ENCODE measurements around the gene PATL2.
"Not testable (repeated sequence)": the region's sequence is repeated elsewhere in the genome, so short reads cannot be mapped to it uniquely, and the experiment has no call there.

PATL2 gene

GRCh38 chr15:44713006-44713966 lies 2.2 kb upstream of the PATL2 start:
- no peaks in the 10 kb centered on the region for H3K27me3 Mint-ChIP-seq
- no peak for ATAC-seq (replicated peaks)
- H3K9me3 Mint-ChIP-seq = no peaks in the 10 kb centered on the region
- no peak for DNase-seq
- H3K4me3 Mint-ChIP-seq = peak overlapping the region; percentile 99
- H3K36me3 Mint-ChIP-seq = peaks cover 65 to 73% of the 10 kb centered on the region in 2 donors
- peak overlapping the region; percentile 100 for H3K27ac Mint-ChIP-seq
- peaks cover 29 to 75% of the 10 kb centered on the region in 2 donors for H3K4me1 Mint-ChIP-seq

GRCh38 chr15:44712346-44713005 lies 1.4 kb upstream of the PATL2 start:
- Mint-ChIP-seq H3K9me3 (no peaks in the 10 kb centered on the region), H3K4me1 (peaks cover 29 to 74% of the 10 kb centered on the region in 2 donors), H3K4me3 (peak overlapping the region; percentile 99), H3K27ac (peak overlapping the region; percentile 100), H3K27me3 (no peaks in the 10 kb centered on the region), H3K36me3 (peaks cover 65 to 71% of the 10 kb centered on the region in 2 donors)
- ATAC-seq (replicated peaks) (peak; percentile 34 to 43), DNase-seq (peak; percentile 57)

GRCh38 chr15:44711743-44712345 lies 721 bp upstream of the PATL2 start:
- H3K4me1 Mint-ChIP-seq = peaks cover 27 to 74% of the 10 kb centered on the region in 2 donors
- no peaks in the 10 kb centered on the region for H3K9me3 Mint-ChIP-seq
- no peaks in the 10 kb centered on the region for H3K27me3 Mint-ChIP-seq
- peaks cover 65 to 73% of the 10 kb centered on the region in 2 donors for H3K36me3 Mint-ChIP-seq
- H3K27ac Mint-ChIP-seq = peak overlapping the region; percentile 100
- H3K4me3 Mint-ChIP-seq = peak overlapping the region; percentile 99
- ATAC-seq (replicated peaks) (peak; percentile 48 to 50), DNase-seq (peak; percentile 46)

GRCh38 chr15:44710236-44711095 lies 657 bp downstream of the PATL2 start:
- Mint-ChIP-seq H3K9me3 (no peaks in the 10 kb centered on the region), H3K4me3 (peak overlapping the region; percentile 99), H3K36me3 (peaks cover 54 to 64% of the 10 kb centered on the region in 2 donors), H3K27me3 (no peaks in the 10 kb centered on the region), H3K27ac (peak overlapping the region; percentile 100), H3K4me1 (peaks cover 19 to 62% of the 10 kb centered on the region in 2 donors)
- DNase-seq (peak; percentile 73), ATAC-seq (replicated peaks) (peak; percentile 41 to 46)

- Mint-ChIP-seq H3K4me1 (peaks cover 5 to 32% of the 10 kb centered on the region in 2 donors), H3K4me3 (no peak overlapping the region), H3K27ac (no peak overlapping the region), H3K27me3 (no peaks in the 10 kb centered on the region), H3K9me3 (peaks cover 6% of the 10 kb centered on the region in 2 donors), H3K36me3 (peaks cover 27 to 45% of the 10 kb centered on the region in 2 donors)
- ATAC-seq (replicated peaks) (no peak), DNase-seq (no peak)
Observed at GRCh38 chr15:44706946-44707636, 4.0 kb downstream of the PATL2 start.

- DNase-seq (no peak), ATAC-seq (replicated peaks) (no peak)
- Mint-ChIP-seq H3K9me3 (peaks cover 6 to 10% of the 10 kb centered on the region in 2 donors), H3K27me3 (no peaks in the 10 kb centered on the region), H3K4me3 (no peak overlapping the region), H3K27ac (no peak overlapping the region), H3K36me3 (peaks cover 20 to 38% of the 10 kb centered on the region in 2 donors), H3K4me1 (peaks cover 2 to 28% of the 10 kb centered on the region in 2 donors)
Observed at GRCh38 chr15:44706401-44706800, 4.7 kb downstream of the PATL2 start.

- Mint-ChIP-seq H3K27ac (no peak overlapping the region), H3K27me3 (no peaks in the 10 kb centered on the region), H3K4me3 (no peak overlapping the region), H3K4me1 (peaks cover 3 to 28% of the 10 kb centered on the region in 2 donors), H3K36me3 (peaks cover 16 to 34% of the 10 kb centered on the region in 2 donors), H3K9me3 (peaks cover 6 to 10% of the 10 kb centered on the region in 2 donors)
- DNase-seq (no peak), ATAC-seq (replicated peaks) (no peak)
Observed at GRCh38 chr15:44705986-44706385, 5.1 kb downstream of the PATL2 start.

- not testable (repeated sequence) for H3K4me1 Mint-ChIP-seq, DNase-seq, H3K27me3 Mint-ChIP-seq, H3K4me3 Mint-ChIP-seq, H3K27ac Mint-ChIP-seq
- ATAC-seq (replicated peaks) = peak; percentile 66 to 86
- Mint-ChIP-seq H3K9me3 (peaks cover 6 to 18% of the 10 kb centered on the region in 2 donors), H3K36me3 (peaks cover 5 to 19% of the 10 kb centered on the region in 2 donors)
Observed at GRCh38 chr15:44700676-44701075, 10.4 kb downstream of the PATL2 start.

- ATAC-seq (replicated peaks) (no peak), DNase-seq (no peak)
- no peaks in the 10 kb centered on the region for H3K27me3 Mint-ChIP-seq
- no peak overlapping the region for H3K4me3 Mint-ChIP-seq
- H3K27ac Mint-ChIP-seq = no peak overlapping the region
- peaks cover 8 to 9% of the 10 kb centered on the region in 2 donors for H3K4me1 Mint-ChIP-seq
- peaks cover 3 to 9% of the 10 kb centered on the region in 2 donors for H3K36me3 Mint-ChIP-seq
- peaks cover 3 to 16% of the 10 kb centered on the region in 2 donors for H3K9me3 Mint-ChIP-seq
Observed at GRCh38 chr15:44698641-44699040, 12.5 kb downstream of the PATL2 start.

GRCh38 chr15:44697014-44697413 lies 14.1 kb downstream of the PATL2 start:
- no peak overlapping the region for H3K4me3 Mint-ChIP-seq
- DNase-seq (no peak), ATAC-seq (replicated peaks) (no peak)
- peak overlapping the region; percentile 31 for H3K27ac Mint-ChIP-seq
- H3K9me3 Mint-ChIP-seq = peaks cover 0 to 11% of the 10 kb centered on the region in 2 donors
- no peaks in the 10 kb centered on the region for H3K27me3 Mint-ChIP-seq
- H3K4me1 Mint-ChIP-seq = peaks cover 8 to 9% of the 10 kb centered on the region in 2 donors
- peaks cover 3 to 5% of the 10 kb centered on the region in 2 donors for H3K36me3 Mint-ChIP-seq

GRCh38 chr15:44695294-44695693 lies 15.8 kb downstream of the PATL2 start:
- no peak overlapping the region for H3K27ac Mint-ChIP-seq
- no peak for ATAC-seq (replicated peaks)

GRCh38 chr15:44694416-44694815 lies 16.7 kb downstream of the PATL2 start:
- Mint-ChIP-seq H3K36me3 (no peaks in the 10 kb centered on the region), H3K4me3 (no peak overlapping the region), H3K27me3 (no peaks in the 10 kb centered on the region), H3K27ac (no peak overlapping the region), H3K4me1 (peaks cover 0 to 3% of the 10 kb centered on the region in 2 donors), H3K9me3 (no peaks in the 10 kb centered on the region)
- DNase-seq = no peak
- no peak for ATAC-seq (replicated peaks)

More at GRCh38 chr15:44695294-44695693, 15.8 kb downstream of the PATL2 start:
- DNase-seq = no peak
- H3K4me3 Mint-ChIP-seq = no peak overlapping the region
- H3K4me1 Mint-ChIP-seq = peaks cover 0 to 3% of the 10 kb centered on the region in 2 donors
- no peaks in the 10 kb centered on the region for H3K36me3 Mint-ChIP-seq
- no peaks in the 10 kb centered on the region for H3K27me3 Mint-ChIP-seq
- peaks cover 0 to 3% of the 10 kb centered on the region in 2 donors for H3K9me3 Mint-ChIP-seq

GRCh38 chr15:44692659-44693058 lies 18.5 kb downstream of the PATL2 start:
- ATAC-seq (replicated peaks) = no peak
- H3K27me3 Mint-ChIP-seq = no peaks in the 10 kb centered on the region
- H3K27ac Mint-ChIP-seq = peak overlapping the region; percentile 14
- peaks cover 0 to 2% of the 10 kb centered on the region in 2 donors for H3K9me3 Mint-ChIP-seq
- H3K4me3 Mint-ChIP-seq = no peak overlapping the region
- no peak for DNase-seq
- H3K4me1 Mint-ChIP-seq = peaks cover 1 to 2% of the 10 kb centered on the region in 2 donors
- H3K36me3 Mint-ChIP-seq = peaks cover 5 to 6% of the 10 kb centered on the region in 2 donors
